GM12878 (cell line): ENCODE results near the gene INO80C. TPM values are rescaled to one million over a fixed set of nuclear protein-coding genes. Genes with fewer than 3 reads are reported as not detected.

Experiments
- ATAC-seq: fragments of 200-7000 bp; cut with Tn5 transposase; 3 replicates; pipeline ENCODE4 v1.9.1; 2020; ENCODE audit warnings: mild to moderate bottlenecking, moderate library complexity
- BruUV-seq: library from RNA; stranded (reverse); fragments of 400-500 nt; replicated peaks from 2 replicates; lab custom pipeline; 2021; lab: Mats Ljungman, UMichigan
- CTCF ChIA-PET: fragments of 300-600 bp; sonication (Branson Sonifier 250); formaldehyde crosslinking; extraction: SDS; loops from one replicate; lab custom pipeline; 2021; ENCODE audit warnings: inconsistent platforms; lab: Yijun Ruan, JAX
- POLR2A ChIA-PET: fragments of 350-600 bp; formaldehyde crosslinking; extraction: SDS; loops from one replicate; lab custom pipeline; 2021; ENCODE audit warnings: inconsistent platforms; lab: Charles Lee
- RAD21 ChIA-PET: fragments of 300-600 bp; sonication (Branson Sonifier 250); formaldehyde crosslinking; loops from one replicate; lab custom pipeline; 2023; ENCODE audit warnings: antibody characterized with exemption; ENCODE audit not compliant: unreplicated experiment; lab: Charles Lee
- SMC1A ChIA-PET: fragments of 300-600 bp; sonication (Branson Sonifier 250); formaldehyde crosslinking; loops from one replicate; lab custom pipeline; 2023; ENCODE audit not compliant: unreplicated experiment, uncharacterized antibody; lab: Charles Lee
- DNase-seq: peaks from one replicate; pipeline ENCODE4 v3.0.0-alpha.2; 2011; ENCODE audit warnings: low read depth, low spot score
- FAIRE-seq: peaks from 3 replicates; lab custom pipeline; 2011; peaks lifted over from hg19 to GRCh38; lab: Jason Lieb, UNC
- H2AFZ ChIP-seq: 2 replicates; pipeline ENCODE4 v1.6.0; 2011; ENCODE audit warnings: low read depth, low read length, control low read depth; ENCODE audit not compliant: control insufficient read depth
- H3K27ac ChIP-seq: 2 replicates; pipeline ENCODE4 v1.5.1; 2011; ENCODE audit warnings: control low read depth; ENCODE audit not compliant: control insufficient read depth, insufficient read depth
- H3K27me3 ChIP-seq, 2 experiments: replicated peaks in 1 of 2; 2 replicates each; pipeline versions ENCODE4 v1.6.0 to v1.6.1; 2011; ENCODE audit warnings: low read length in 1 of 2; ENCODE audit not compliant: control insufficient read depth in 2 of 2, insufficient read depth in 2 of 2
- H3K36me3 ChIP-seq, 2 experiments: 2 replicates each; pipeline ENCODE4 v1.5.1; 2011; ENCODE audit warnings: low read length in 1 of 2; ENCODE audit not compliant: control insufficient read depth in 2 of 2, insufficient read depth in 2 of 2
- H3K4me1 ChIP-seq: 2 replicates; pipeline ENCODE4 v1.6.1; 2011; ENCODE audit warnings: mild to moderate bottlenecking, low read length, moderate library complexity, mixed read lengths; ENCODE audit not compliant: control insufficient read depth, insufficient read depth
- H3K4me2 ChIP-seq: 2 replicates; pipeline ENCODE4 v1.6.0; 2011; ENCODE audit warnings: control low read depth; ENCODE audit not compliant: control insufficient read depth, insufficient read depth
- H3K4me3 ChIP-seq: fragments of 200-600 bp; sonication (generic); 2 replicates; pipeline ENCODE4 v1.5.1; 2016
- H3K79me2 ChIP-seq: 2 replicates; pipeline ENCODE4 v1.6.0; 2011; ENCODE audit warnings: low read length; ENCODE audit not compliant: control insufficient read depth, insufficient read depth
- H3K9ac ChIP-seq: 2 replicates; pipeline ENCODE4 v1.8.0; 2011; ENCODE audit warnings: low read length, control low read depth, mixed read lengths; ENCODE audit not compliant: control insufficient read depth, insufficient read depth
- H3K9me3 ChIP-seq: replicated peaks from 3 replicates; pipeline ENCODE4 v1.5.1; 2011; ENCODE audit warnings: mild to moderate bottlenecking, low read length; ENCODE audit not compliant: control insufficient read depth, insufficient read depth
- H4K20me1 ChIP-seq: 2 replicates; pipeline ENCODE4 v1.6.0; 2011; ENCODE audit not compliant: control insufficient read depth, insufficient read depth
- TAF1 ChIP-seq: IDR thresholded peaks from 2 replicates; pipeline ENCODE4 v1.6.1; 2011; ENCODE audit warnings: mild to moderate bottlenecking, low read depth, low read length, borderline replicate concordance
- YY1 ChIP-seq: IDR thresholded peaks from 2 replicates; pipeline ENCODE4 v1.6.1; 2011; ENCODE audit warnings: low read depth, mild to moderate bottlenecking, low read length
- ZBTB33 ChIP-seq: fragments of 450-650 bp; IDR thresholded peaks from 2 replicates; pipeline ENCODE4 v1.6.1; 2017; ENCODE audit warnings: mild to moderate bottlenecking
- WGBS: methylation state at CpG from one replicate; pipeline ENCODE4 v1.1.6; 2016; ENCODE audit warnings: low lambda C conversion rate; ENCODE audit not compliant: insufficient replicate concordance, insufficient coverage; ENCODE audit errors: missing lambda C conversion rate; 5-methylcytosine and 5-hydroxymethylcytosine counted together
- in situ Hi-C: fragments of 300-500 bp; cut with MboI; formaldehyde crosslinking; loops from 9 replicates; pipeline ENCODE4 v1.14.3; 2018; ENCODE audit warnings: mixed read lengths
- intact Hi-C: fragments of 100-400 bp; cut with micrococcal nuclease; formaldehyde crosslinking; loops from one replicate; pipeline ENCODE4 v1.14.2; 2022; ENCODE audit not compliant: unreplicated experiment
- polyA plus RNA-seq, 11 experiments: library from polyadenylated mRNA; depleted of rRNA in 4 of 11; unstranded in 6 of 11; stranded (reverse) in 5 of 11; fragments of >200 nt; fragmentation: Nextera tagmentation in 4 of 11; fragmentation: Illumina TruSeq in 1 of 11; extraction: Ambion mirVana in 4 of 11; extraction: Trizol in 1 of 11; gene quantifications; 1 replicate in 1 of 11; 2 replicates in 10 of 11; pipeline versions ENCODE4 v1.2.1 to v1.2.3, GENCODE V29; 2011 to 2016; ENCODE audit warnings: inconsistent platforms in 2 of 11, missing spikeins in 2 of 11, low read depth in 1 of 11
- total RNA-seq, 4 experiments: library from RNA; depleted of rRNA in 3 of 4; stranded (reverse); fragments of >200 nt in 3 of 4; fragmentation: Illumina TruSeq in 1 of 4; extraction: Trizol in 1 of 4; gene quantifications; 2 replicates each; pipeline versions ENCODE4 v1.2.1 to v1.2.3, GENCODE V29; 2013 to 2021
- TF ChIP-seq, protein P1 (sequence below): fragments of 150-350 bp; IDR thresholded peaks from 2 replicates; pipeline ENCODE4 v1.6.1; 2014; ENCODE audit warnings: mild to moderate bottlenecking, low read depth, low read length
- TF ChIP-seq, protein P2 (sequence below): fragments of 450-650 bp; IDR thresholded peaks from 2 replicates; pipeline ENCODE4 v1.6.1; 2017; ENCODE audit warnings: mild to moderate bottlenecking, moderate library complexity

The INO80C gene
- total and polyA plus RNA-seq, 10 of the 15 experiments (the other 5 are each of a cell fraction or from before 2014, with no cell fraction given), result 9.9 to 43.2 (median 30.1) TPM

GRCh38 chr18:35547008-35547605, 49.3 kb upstream of the INO80C start:
- no peak for ATAC-seq
- CTCF ChIA-PET, result no interaction called here
- in situ Hi-C loops, result no loop called here

More at GRCh38 chr18:35547008-35547605, 49.3 kb upstream of the INO80C start:
- Histone ChIP-seq H3K9ac (no peak overlapping the region), H4K20me1 (no peaks in the 10 kb centered on the region), H3K4me2 (no peak overlapping the region), H3K4me1 (no peaks in the 10 kb centered on the region), H3K79me2 (no peaks in the 10 kb centered on the region), H3K36me3 (no peaks in the 10 kb centered on the region), H2AFZ (no peak overlapping the region), H3K27ac (no peak overlapping the region), H3K9me3 (no peaks in the 10 kb centered on the region; the same call in 2 of the 3 replicates), H3K27me3 (no peaks in the 10 kb centered on the region), H3K4me3 (no peak overlapping the region)
- FAIRE-seq (no peak), DNase-seq (no peak)
- TF ChIP-seq YY1 (no peak), TAF1 (no peak), ZBTB33 (no peak)
- TF ChIP-seq, protein P1, sequence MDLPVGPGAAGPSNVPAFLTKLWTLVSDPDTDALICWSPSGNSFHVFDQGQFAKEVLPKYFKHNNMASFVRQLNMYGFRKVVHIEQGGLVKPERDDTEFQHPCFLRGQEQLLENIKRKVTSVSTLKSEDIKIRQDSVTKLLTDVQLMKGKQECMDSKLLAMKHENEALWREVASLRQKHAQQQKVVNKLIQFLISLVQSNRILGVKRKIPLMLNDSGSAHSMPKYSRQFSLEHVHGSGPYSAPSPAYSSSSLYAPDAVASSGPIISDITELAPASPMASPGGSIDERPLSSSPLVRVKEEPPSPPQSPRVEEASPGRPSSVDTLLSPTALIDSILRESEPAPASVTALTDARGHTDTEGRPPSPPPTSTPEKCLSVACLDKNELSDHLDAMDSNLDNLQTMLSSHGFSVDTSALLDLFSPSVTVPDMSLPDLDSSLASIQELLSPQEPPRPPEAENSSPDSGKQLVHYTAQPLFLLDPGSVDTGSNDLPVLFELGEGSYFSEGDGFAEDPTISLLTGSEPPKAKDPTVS, result no peak
- TF ChIP-seq, protein P2, sequence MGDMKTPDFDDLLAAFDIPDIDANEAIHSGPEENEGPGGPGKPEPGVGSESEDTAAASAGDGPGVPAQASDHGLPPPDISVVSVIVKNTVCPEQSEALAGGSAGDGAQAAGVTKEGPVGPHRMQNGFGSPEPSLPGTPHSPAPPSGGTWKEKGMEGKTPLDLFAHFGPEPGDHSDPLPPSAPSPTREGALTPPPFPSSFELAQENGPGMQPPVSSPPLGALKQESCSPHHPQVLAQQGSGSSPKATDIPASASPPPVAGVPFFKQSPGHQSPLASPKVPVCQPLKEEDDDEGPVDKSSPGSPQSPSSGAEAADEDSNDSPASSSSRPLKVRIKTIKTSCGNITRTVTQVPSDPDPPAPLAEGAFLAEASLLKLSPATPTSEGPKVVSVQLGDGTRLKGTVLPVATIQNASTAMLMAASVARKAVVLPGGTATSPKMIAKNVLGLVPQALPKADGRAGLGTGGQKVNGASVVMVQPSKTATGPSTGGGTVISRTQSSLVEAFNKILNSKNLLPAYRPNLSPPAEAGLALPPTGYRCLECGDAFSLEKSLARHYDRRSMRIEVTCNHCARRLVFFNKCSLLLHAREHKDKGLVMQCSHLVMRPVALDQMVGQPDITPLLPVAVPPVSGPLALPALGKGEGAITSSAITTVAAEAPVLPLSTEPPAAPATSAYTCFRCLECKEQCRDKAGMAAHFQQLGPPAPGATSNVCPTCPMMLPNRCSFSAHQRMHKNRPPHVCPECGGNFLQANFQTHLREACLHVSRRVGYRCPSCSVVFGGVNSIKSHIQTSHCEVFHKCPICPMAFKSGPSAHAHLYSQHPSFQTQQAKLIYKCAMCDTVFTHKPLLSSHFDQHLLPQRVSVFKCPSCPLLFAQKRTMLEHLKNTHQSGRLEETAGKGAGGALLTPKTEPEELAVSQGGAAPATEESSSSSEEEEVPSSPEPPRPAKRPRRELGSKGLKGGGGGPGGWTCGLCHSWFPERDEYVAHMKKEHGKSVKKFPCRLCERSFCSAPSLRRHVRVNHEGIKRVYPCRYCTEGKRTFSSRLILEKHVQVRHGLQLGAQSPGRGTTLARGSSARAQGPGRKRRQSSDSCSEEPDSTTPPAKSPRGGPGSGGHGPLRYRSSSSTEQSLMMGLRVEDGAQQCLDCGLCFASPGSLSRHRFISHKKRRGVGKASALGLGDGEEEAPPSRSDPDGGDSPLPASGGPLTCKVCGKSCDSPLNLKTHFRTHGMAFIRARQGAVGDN, result no peak
- POLR2A ChIA-PET, result no interaction called here
- RAD21 ChIA-PET, result no interaction called here
- SMC1A ChIA-PET, result no interaction called here
- WGBS, result 61% methylated on average over 2 of the region's 2 CpGs
- intact Hi-C loops, result no loop called here
- no TSS peak for BruUV-seq
